GM18858 (cell line): Measurements from ENCODE around the gene MAU2.
"Not testable (repeated sequence)": the region's sequence is repeated elsewhere in the genome, so short reads cannot be mapped to it uniquely, and the experiment has no call there.

Experiments
- ATAC-seq: cut with Tn5 transposase; IDR thresholded peaks from one replicate; pipeline ENCODE4 v1.9.1; 2021; ENCODE audit not compliant: unreplicated experiment

MAU2 gene

GRCh38 chr19:19381007-19381926 is 60.6 kb downstream of the MAU2 start:
- no peak for ATAC-seq

GRCh38 chr19:19382118-19382517 is 61.5 kb downstream of the MAU2 start:
- ATAC-seq = no peak

- no peak for ATAC-seq
Measured at GRCh38 chr19:19384486-19384885, 63.9 kb downstream of the MAU2 start.

- ATAC-seq = peak; percentile 81
Measured at GRCh38 chr19:19385131-19385895, 64.7 kb downstream of the MAU2 start.

GRCh38 chr19:19385896-19386869 is 65.6 kb downstream of the MAU2 start:
- ATAC-seq = peak; percentile 5

GRCh38 chr19:19387108-19387507 is 66.5 kb downstream of the MAU2 start:
- ATAC-seq = no peak

GRCh38 chr19:19388568-19389555 is 68.2 kb downstream of the MAU2 start:
- no peak for ATAC-seq

- not testable (repeated sequence) for ATAC-seq
Measured at GRCh38 chr19:19389683-19390082, 69.1 kb downstream of the MAU2 start.

- not testable (repeated sequence) for ATAC-seq
Measured at GRCh38 chr19:19394333-19394732, 73.7 kb downstream of the MAU2 start.

GRCh38 chr19:19399733-19400433 is 79.3 kb downstream of the MAU2 start:
- no peak for ATAC-seq

- no peak for ATAC-seq
Measured at GRCh38 chr19:19402656-19403372, 82.2 kb downstream of the MAU2 start.

- no peak for ATAC-seq
Measured at GRCh38 chr19:19403373-19403901, 82.8 kb downstream of the MAU2 start.

- peak; percentile 50 for ATAC-seq
Measured at GRCh38 chr19:19404879-19405860, 84.5 kb downstream of the MAU2 start, which contains the start of gene GATAD2A. GATAD2A (plus strand) TSS chr19:19405675; CDS start chr19:19465346, 59,671 bp downstream.

- peak; percentile 2 for ATAC-seq
Measured at GRCh38 chr19:19405971-19406877, 85.6 kb downstream of the MAU2 start.

GRCh38 chr19:19406878-19407632 is 86.4 kb downstream of the MAU2 start:
- peak; percentile 32 for ATAC-seq
